Midbrain (tissue), 1 donor: ENCODE results near the gene ADH5.
"Not testable (repeated sequence)": the region's sequence is repeated elsewhere in the genome, so short reads cannot be mapped to it uniquely, and the experiment has no call there.

Experiments
- DNase-seq: peaks from one replicate; lab custom pipeline; 2025; lab: John Stamatoyannopoulos, UW

The ADH5 gene

DNA sequence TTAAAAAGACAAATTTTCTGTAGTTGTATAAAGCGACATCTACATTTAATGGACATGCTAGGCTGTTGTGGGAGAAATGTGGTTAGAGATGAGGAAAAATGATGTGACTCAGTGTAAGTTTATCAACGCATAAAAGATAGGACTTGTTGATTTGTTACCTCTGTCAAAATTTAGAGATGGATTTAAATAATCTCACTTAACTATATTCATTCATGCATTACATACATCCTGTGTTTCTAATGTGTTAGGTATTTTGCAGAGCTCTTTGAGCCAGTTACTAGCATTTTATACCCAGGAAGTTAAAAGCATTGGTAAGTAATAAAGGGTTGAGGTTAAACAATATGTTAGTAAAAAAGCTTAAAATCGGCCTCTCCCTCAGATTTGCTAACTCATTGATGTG is 58.7 kb downstream of the ADH5 start:
- DNase-seq, result no peak

- DNase-seq, result no peak
These were observed 59.4 kb downstream of the ADH5 start for GRCh38 chr4:99029018-99029735.

- no peak for DNase-seq
These were observed 60.4 kb downstream of the ADH5 start for GRCh38 chr4:99028187-99028586.

- DNase-seq, result no peak
These were observed 61.3 kb downstream of the ADH5 start for GRCh38 chr4:99027304-99027703.

DNA sequence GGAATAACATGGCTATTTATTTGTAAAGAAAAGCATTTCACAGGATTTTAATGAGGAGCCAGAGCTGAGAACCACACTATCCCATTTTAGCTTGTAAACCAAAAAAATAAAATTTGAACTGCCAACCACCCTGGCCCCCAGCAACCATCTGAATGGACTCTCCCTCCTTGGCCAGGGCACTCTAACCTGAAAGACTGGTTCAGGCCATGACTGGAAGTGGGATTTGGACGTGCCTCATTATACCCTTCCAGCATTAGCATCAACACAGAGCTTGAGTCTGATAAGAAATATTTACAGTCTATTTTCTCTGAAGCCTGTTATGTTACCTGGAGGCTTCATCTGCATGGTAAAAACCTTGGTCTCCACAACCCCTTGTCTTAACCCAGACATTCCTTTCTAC is 63.1 kb downstream of the ADH5 start:
- no peak for DNase-seq

DNA sequence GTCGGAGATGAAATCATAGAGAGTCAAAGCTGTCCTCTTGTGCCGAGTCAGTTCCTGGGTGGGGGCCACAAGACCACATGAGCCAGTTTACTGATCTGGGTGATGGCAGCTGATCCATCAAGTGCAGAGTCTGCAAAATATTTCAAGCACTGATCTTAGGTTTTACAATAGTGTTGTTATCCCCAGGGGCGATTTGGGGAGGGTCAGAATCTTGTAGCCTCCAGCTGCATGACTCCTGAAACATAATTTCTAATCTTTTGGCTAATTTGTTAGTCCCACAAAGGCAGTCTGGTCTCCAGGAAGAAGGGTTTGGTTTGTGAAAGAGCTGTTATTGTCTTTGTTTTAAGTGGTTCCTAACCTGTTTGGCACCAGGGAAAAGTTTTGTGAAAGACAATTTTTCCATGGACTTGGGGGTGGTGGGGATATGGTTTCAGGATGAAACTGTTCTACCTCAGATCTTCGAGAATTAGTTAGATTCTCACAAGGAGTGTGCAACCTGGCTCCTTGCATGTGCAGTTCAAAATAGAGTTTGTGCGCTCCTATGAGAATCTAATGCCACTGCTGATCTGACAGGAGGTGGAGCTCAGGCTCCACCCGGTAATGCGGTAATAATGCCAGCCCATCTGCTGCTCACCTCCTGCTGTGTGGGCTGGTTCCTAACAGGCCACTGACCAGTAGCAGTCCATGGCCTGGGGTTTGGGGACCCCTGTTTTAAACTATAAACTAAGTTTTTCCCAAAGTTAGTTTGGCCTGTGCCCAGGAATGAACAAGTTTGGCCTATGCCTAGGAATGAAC is 63.9 kb downstream of the ADH5 start:
- no peak for DNase-seq

GRCh38 chr4:99023800-99024251 is 64.8 kb downstream of the ADH5 start:
- DNase-seq, result not testable (repeated sequence)

DNA sequence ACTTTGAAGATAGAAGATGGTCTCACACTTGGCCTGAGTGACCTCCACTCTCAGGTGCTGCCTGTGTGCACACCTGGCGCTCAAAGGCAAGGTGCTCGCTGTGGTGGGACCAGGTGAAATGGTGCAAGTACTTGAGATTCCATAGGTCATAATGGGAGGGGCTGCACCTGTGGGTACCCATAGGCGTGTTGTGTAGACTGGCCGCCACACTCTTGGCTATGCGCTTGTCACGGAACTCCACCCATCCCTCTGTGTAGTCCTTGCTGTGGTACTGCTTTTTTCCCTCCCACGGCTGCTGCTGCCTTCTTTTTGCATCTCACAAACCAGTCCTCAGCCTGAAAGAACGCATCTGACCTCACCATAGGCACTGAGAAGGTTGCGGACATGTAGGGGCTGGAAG is 66.0 kb downstream of the ADH5 start:
- no peak for DNase-seq

- DNase-seq, result no peak
These were observed 67.2 kb downstream of the ADH5 start for GRCh38 chr4:99021386-99021785.
